Umbilical cord (tissue), 2 donors: ENCODE measurements around the gene RUSC2. TPM values are rescaled to one million over a fixed set of nuclear protein-coding genes. Genes with fewer than 3 reads are reported as not detected.
A peak's percentile ranks its signal among the peaks of the same experiment; 100 is the strongest.
"Not testable (repeated sequence)": the region's sequence is repeated elsewhere in the genome, so short reads cannot be mapped to it uniquely, and the experiment has no call there.

ENCODE experiments used
- DNase-seq: peaks from one replicate; pipeline ENCODE4 v3.0.0-alpha.2; 2015; ENCODE audit warnings: low spot score
- total RNA-seq: library from RNA; depleted of rRNA; stranded (reverse); fragments of >200 nt; gene quantifications from one replicate; pipeline ENCODE4 v1.2.3, GENCODE V29; 2014; ENCODE audit warnings: low replicate concordance; ENCODE audit not compliant: insufficient read depth

RUSC2 gene
- total RNA-seq, 1 donor from 2014 or later: 35.9 TPM

- no peak for DNase-seq
Observed at GRCh38 chr9:35519692-35520363, 29.9 kb downstream of the RUSC2 start.

- DNase-seq: no peak
Observed at GRCh38 chr9:35520364-35520710, 30.4 kb downstream of the RUSC2 start.

- DNase-seq: no peak
Observed at GRCh38 chr9:35521708-35522107, 31.8 kb downstream of the RUSC2 start.

GRCh38 chr9:35522187-35522586 is 32.3 kb downstream of the RUSC2 start:
- DNase-seq: no peak

- DNase-seq: no peak
Observed at GRCh38 chr9:35522700-35523099, 32.8 kb downstream of the RUSC2 start.

- DNase-seq: not testable (repeated sequence)
Observed at GRCh38 chr9:35523556-35523955, 33.6 kb downstream of the RUSC2 start.

GRCh38 chr9:35526087-35526801 is 36.3 kb downstream of the RUSC2 start:
- DNase-seq: peak; percentile 46

GRCh38 chr9:35529161-35529823 is 39.4 kb downstream of the RUSC2 start:
- DNase-seq: no peak

- no peak for DNase-seq
Observed at GRCh38 chr9:35533398-35533797, 43.5 kb downstream of the RUSC2 start.

GRCh38 chr9:35534921-35535320 is 45.0 kb downstream of the RUSC2 start:
- not testable (repeated sequence) for DNase-seq

- DNase-seq: peak; percentile 64
Observed at GRCh38 chr9:35537913-35538312, 48.0 kb downstream of the RUSC2 start.

GRCh38 chr9:35538361-35539234 is 48.7 kb downstream of the RUSC2 start:
- peak; percentile 93 for DNase-seq

Other genes with a start within 250 kb of the RUSC2 start
- 4.8 TPM for gene TESK1, start 115.2 kb downstream of the RUSC2 start, total RNA-seq
- 2.6 TPM for gene CD72, start 128.3 kb downstream of the RUSC2 start, total RNA-seq
- not detected for gene SIT1, start 160.8 kb downstream of the RUSC2 start, total RNA-seq
- 12,614 TPM for gene RMRP, start 167.9 kb downstream of the RUSC2 start, total RNA-seq
- gene CCDC107, start 168.2 kb downstream of the RUSC2 start, total RNA-seq: 38.0 TPM
- gene ARHGEF39, start 175.1 kb downstream of the RUSC2 start, total RNA-seq: 5.5 TPM
- gene CA9, start 183.8 kb downstream of the RUSC2 start, total RNA-seq: 13.0 TPM
- 2,993 TPM for gene TPM2, start 199.8 kb downstream of the RUSC2 start, total RNA-seq
- 273 TPM for gene TLN1, start 242.1 kb downstream of the RUSC2 start, total RNA-seq
- gene CREB3, start 242.6 kb downstream of the RUSC2 start, total RNA-seq: 41.9 TPM